HTR-8/SVneo (cell line): Measurements from ENCODE around the gene VSIG8.
A peak's percentile ranks its signal among the peaks of the same experiment; 100 is the strongest.
"Not testable (repeated sequence)": the region's sequence is repeated elsewhere in the genome, so short reads cannot be mapped to it uniquely, and the experiment has no call there.

Source experiments
- DNase-seq: peaks from one replicate; pipeline ENCODE4 v3.0.0; 2011; ENCODE audit warnings: low spot score, mixed read lengths; ENCODE audit not compliant: insufficient read length
- FAIRE-seq: peaks from 2 replicates; lab custom pipeline; 2011; peaks lifted over from hg19 to GRCh38; lab: Jason Lieb, UNC

VSIG8 gene

GRCh38 chr1:159862557-159862956 is at the start of gene VSIG8:
VSIG8 (minus strand) TSS chr1:159862657; CDS start chr1:159862521, 136 bp downstream.
- DNase-seq = no peak
- FAIRE-seq = no peak

GRCh38 chr1:159911326-159912070 is 49.0 kb upstream of the VSIG8 start:
- no peak for DNase-seq
- FAIRE-seq = no peak

- FAIRE-seq (no peak), DNase-seq (no peak)
These were observed 45.8 kb upstream of the VSIG8 start for GRCh38 chr1:159908031-159908940.

GRCh38 chr1:159906960-159907359 is 44.5 kb upstream of the VSIG8 start:
- no peak for FAIRE-seq
- no peak for DNase-seq

- FAIRE-seq = not testable (repeated sequence)
These were observed 41.6 kb upstream of the VSIG8 start for GRCh38 chr1:159904036-159904435.

GRCh38 chr1:159902541-159902940 is 40.1 kb upstream of the VSIG8 start:
- DNase-seq (no peak), FAIRE-seq (no peak)

More at GRCh38 chr1:159904036-159904435, 41.6 kb upstream of the VSIG8 start:
- not testable (repeated sequence) for DNase-seq

GRCh38 chr1:159900755-159901360 is 38.4 kb upstream of the VSIG8 start:
- FAIRE-seq (no peak), DNase-seq (no peak)

GRCh38 chr1:159900086-159900680 is 37.7 kb upstream of the VSIG8 start, which contains the start of gene CFAP45:
CFAP45 (minus strand) TSS chr1:159900165; CDS start chr1:159900098, 67 bp downstream.
- no peak for FAIRE-seq
- DNase-seq = no peak

- DNase-seq, FAIRE-seq: not testable (repeated sequence)
These were observed 37.2 kb upstream of the VSIG8 start for GRCh38 chr1:159899634-159900033.

GRCh38 chr1:159898527-159898926 is 36.1 kb upstream of the VSIG8 start:
- no peak for FAIRE-seq
- DNase-seq = no peak

GRCh38 chr1:159897962-159898361 is 35.5 kb upstream of the VSIG8 start:
- no peak for DNase-seq
- FAIRE-seq = no peak

- no peak for FAIRE-seq
- no peak for DNase-seq
These were observed 34.1 kb upstream of the VSIG8 start for GRCh38 chr1:159896546-159896930.

- DNase-seq (no peak), FAIRE-seq (no peak)
These were observed 33.5 kb upstream of the VSIG8 start for GRCh38 chr1:159895836-159896545.

GRCh38 chr1:159895286-159895685 is 32.8 kb upstream of the VSIG8 start:
- FAIRE-seq = no peak

GRCh38 chr1:159892944-159893343 is 30.5 kb upstream of the VSIG8 start:
- no peak for DNase-seq
- no peak for FAIRE-seq

More at GRCh38 chr1:159895286-159895685, 32.8 kb upstream of the VSIG8 start:
- no peak for DNase-seq

GRCh38 chr1:159891275-159892157 is 29.1 kb upstream of the VSIG8 start:
- DNase-seq = peak; percentile 68
- peak; percentile 48 for FAIRE-seq

GRCh38 chr1:159890390-159890789 is 27.9 kb upstream of the VSIG8 start:
- no peak for FAIRE-seq
- no peak for DNase-seq

- DNase-seq = peak; percentile 69
- FAIRE-seq = no peak
These were observed 27.4 kb upstream of the VSIG8 start for GRCh38 chr1:159889821-159890252.
